ENCODE results near the gene GNB1.
"Not testable (repeated sequence)": the region's sequence is repeated elsewhere in the genome, so short reads cannot be mapped to it uniquely, and the experiment has no call there.

Gene GNB1

DNA sequence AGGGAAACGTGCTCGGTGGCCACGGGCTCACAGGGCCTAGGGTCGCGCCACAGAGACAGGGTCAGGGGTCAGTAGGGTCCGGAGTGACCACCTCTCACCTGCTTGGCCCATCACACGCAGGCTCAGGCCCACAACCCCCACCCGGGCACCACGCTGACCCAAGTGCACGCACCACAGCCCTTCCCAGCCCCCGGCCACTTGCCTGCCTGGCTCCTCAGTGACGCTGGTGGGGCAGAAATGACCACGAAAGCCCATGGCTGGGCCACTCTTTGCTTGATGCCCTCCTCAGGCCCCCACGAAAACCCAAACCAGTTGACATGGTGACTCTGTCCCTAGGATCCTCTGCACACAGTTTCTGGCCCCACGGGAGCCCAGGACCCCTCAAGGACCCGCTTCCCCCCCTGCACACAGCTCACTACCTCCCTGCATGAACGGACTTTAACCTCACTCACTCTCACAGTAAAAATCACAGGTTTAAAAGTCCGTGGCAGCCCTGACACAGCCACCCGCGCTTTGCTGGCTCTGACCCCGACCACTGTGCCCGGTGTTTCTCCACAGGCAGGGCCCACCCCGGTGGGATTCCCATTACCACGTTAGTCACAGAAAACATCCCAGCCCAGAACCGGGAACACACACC is 133.3 kb downstream of the GNB1 start:
- H3K4me1 ChIP-seq (ENCODE audit: control insufficient read depth, insufficient read depth, low read length, poor library complexity, severe bottlenecking), result peaks cover 6% of the 10 kb centered on the region
- no peaks in the 10 kb centered on the region for H3K9me3 ChIP-seq (ENCODE audit: control insufficient read depth, low read length)
- WGBS, 2 experiments (ENCODE audit: insufficient coverage in 2 of 2), result 93 to 96% methylated on average over 22 to 25 of the region's 25 CpGs
- peaks cover 83% of the 10 kb centered on the region for H3K36me3 ChIP-seq (ENCODE audit: control insufficient read depth, insufficient read depth, low read length)
- H3K4me3 ChIP-seq (ENCODE audit: extremely low read depth, insufficient read depth, low read length, poor library complexity, severe bottlenecking), result no peak overlapping the region
- H3K27ac ChIP-seq (ENCODE audit: low read depth, low read length, severe bottlenecking), result no peak overlapping the region

DNA sequence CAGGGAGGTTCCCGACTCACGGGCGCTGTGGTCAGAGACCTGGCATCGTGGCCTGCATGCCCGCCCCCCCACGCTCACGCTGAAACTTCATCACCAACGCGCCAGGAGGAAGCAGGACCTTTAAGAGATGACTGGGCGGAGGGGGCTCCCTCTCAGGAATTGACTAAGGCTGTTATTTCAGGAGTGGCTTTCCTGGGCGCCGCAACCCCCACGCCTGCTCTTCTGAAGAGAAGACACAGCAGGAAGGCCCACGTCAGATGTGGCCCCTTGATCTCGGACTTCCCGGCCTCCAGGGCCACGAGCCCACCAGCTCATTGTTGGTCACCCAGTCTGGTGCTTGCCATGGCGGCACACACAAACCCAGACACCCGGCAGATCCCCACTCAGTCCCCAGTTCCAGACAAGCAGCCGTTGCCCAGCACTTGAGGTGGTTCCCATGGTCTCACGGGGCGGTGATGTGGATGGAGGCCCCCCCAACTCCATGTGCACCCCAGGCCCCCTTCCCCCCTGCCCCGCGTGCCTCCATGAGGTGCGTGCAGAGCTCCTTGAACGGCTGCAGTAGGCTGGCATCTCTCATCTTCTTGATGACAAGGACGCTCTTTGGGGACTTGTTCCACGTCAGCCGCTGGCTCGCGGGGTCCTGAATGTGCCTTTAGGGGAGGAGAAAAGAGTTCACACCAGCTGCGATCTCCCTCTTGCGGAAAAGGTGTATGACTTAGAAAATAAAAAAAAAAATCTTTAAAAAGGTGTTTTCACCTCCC is 134.0 kb downstream of the GNB1 start:
- Histone ChIP-seq H3K4me1 (ENCODE audit: control insufficient read depth, insufficient read depth, low read length, poor library complexity, severe bottlenecking) (peaks cover 6% of the 10 kb centered on the region), H3K36me3 (ENCODE audit: control insufficient read depth, insufficient read depth, low read length) (peaks cover 81% of the 10 kb centered on the region), H3K9me3 (ENCODE audit: control insufficient read depth, low read length) (no peaks in the 10 kb centered on the region), H3K27ac (ENCODE audit: low read depth, low read length, severe bottlenecking) (no peak overlapping the region), H3K4me3 (ENCODE audit: extremely low read depth, insufficient read depth, low read length, poor library complexity, severe bottlenecking) (no peak overlapping the region)
- 93 to 96% methylated on average over 27 to 28 of the region's 33 CpGs for WGBS, 2 experiments (ENCODE audit: insufficient coverage in 2 of 2)

DNA sequence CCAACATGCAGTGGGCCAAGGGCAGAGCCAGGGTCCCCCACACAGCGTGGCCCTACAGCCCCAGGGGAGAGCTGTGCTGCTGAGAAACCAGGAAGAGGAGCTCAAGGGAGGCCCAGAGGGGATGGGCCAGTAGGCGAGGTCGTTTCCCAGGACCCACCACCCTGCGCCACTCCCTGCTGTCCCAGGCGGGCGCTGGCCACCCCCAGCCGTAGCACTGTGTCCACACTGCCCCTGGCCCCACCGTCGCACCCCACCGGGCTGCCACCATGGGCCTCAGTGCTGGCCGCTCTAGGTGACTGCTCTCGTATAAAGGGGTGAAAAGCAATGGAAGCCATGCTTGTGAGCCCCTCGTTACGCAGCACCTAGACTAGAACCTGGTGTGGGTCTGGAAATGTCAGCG is 135.0 kb downstream of the GNB1 start:
- H3K36me3 ChIP-seq (ENCODE audit: control insufficient read depth, insufficient read depth, low read length), result peaks cover 72% of the 10 kb centered on the region

DNA sequence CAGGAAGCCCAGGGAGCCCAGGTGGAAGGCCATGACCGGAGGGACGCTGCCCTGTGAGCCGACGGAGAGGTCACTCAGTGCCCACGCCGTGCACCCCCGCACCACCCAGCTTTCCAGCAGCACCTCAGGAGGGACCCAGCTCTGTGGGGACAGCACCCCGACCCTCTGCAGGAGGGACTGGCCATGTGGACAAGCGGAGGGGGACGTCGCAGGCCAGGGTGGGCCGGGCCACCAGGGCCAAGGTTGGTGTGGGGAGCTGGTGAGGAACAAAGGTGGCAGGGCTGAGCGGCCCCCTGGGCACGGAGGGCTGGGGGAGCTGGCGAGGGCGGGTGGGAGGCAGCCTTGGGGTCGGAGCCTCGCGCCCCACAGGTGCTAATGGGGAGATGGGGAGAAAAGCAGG is 135.5 kb downstream of the GNB1 start:
- Histone ChIP-seq H3K4me3 (ENCODE audit: extremely low read depth, insufficient read depth, low read length, poor library complexity, severe bottlenecking) (no peak overlapping the region), H3K36me3 (ENCODE audit: control insufficient read depth, insufficient read depth, low read length) (peaks cover 67% of the 10 kb centered on the region), H3K4me1 (ENCODE audit: control insufficient read depth, insufficient read depth, low read length, poor library complexity, severe bottlenecking) (peaks cover 3% of the 10 kb centered on the region), H3K27ac (ENCODE audit: low read depth, low read length, severe bottlenecking) (no peak overlapping the region), H3K9me3 (ENCODE audit: control insufficient read depth, low read length) (no peaks in the 10 kb centered on the region)
- 91 to 96% methylated on average over 16 to 18 of the region's 19 CpGs for WGBS, 2 experiments (ENCODE audit: insufficient coverage in 2 of 2)

More for the DNA sequence above, 135.0 kb downstream of the GNB1 start:
- H3K4me3 ChIP-seq (ENCODE audit: extremely low read depth, insufficient read depth, low read length, poor library complexity, severe bottlenecking), result no peak overlapping the region
- WGBS, 2 experiments (ENCODE audit: insufficient coverage in 2 of 2), result 95 to 97% methylated on average over 13 to 14 of the region's 15 CpGs
- H3K4me1 ChIP-seq (ENCODE audit: control insufficient read depth, insufficient read depth, low read length, poor library complexity, severe bottlenecking), result peaks cover 6% of the 10 kb centered on the region
- no peak overlapping the region for H3K27ac ChIP-seq (ENCODE audit: low read depth, low read length, severe bottlenecking)
- H3K9me3 ChIP-seq (ENCODE audit: control insufficient read depth, low read length), result no peaks in the 10 kb centered on the region

- WGBS, 2 experiments (ENCODE audit: insufficient coverage in 2 of 2), result 95 to 96% methylated on average over 38 to 40 of the region's 49 CpGs
- no peak overlapping the region for H3K27ac ChIP-seq (ENCODE audit: low read depth, low read length, severe bottlenecking)
- no peaks in the 10 kb centered on the region for H3K4me1 ChIP-seq (ENCODE audit: control insufficient read depth, insufficient read depth, low read length, poor library complexity, severe bottlenecking)
- no peaks in the 10 kb centered on the region for H3K9me3 ChIP-seq (ENCODE audit: control insufficient read depth, low read length)
- no peak overlapping the region for H3K4me3 ChIP-seq (ENCODE audit: extremely low read depth, insufficient read depth, low read length, poor library complexity, severe bottlenecking)
- H3K36me3 ChIP-seq (ENCODE audit: control insufficient read depth, insufficient read depth, low read length), result peaks cover 55% of the 10 kb centered on the region
These were observed 136.7 kb downstream of the GNB1 start for GRCh38 chr1:1754051-1754815.

GRCh38 chr1:1753607-1754005 is 137.3 kb downstream of the GNB1 start:
- Histone ChIP-seq H3K4me1 (ENCODE audit: control insufficient read depth, insufficient read depth, low read length, poor library complexity, severe bottlenecking) (no peaks in the 10 kb centered on the region), H3K27ac (ENCODE audit: low read depth, low read length, severe bottlenecking) (no peak overlapping the region), H3K36me3 (ENCODE audit: control insufficient read depth, insufficient read depth, low read length) (peaks cover 49% of the 10 kb centered on the region), H3K4me3 (ENCODE audit: extremely low read depth, insufficient read depth, low read length, poor library complexity, severe bottlenecking) (no peak overlapping the region), H3K9me3 (ENCODE audit: control insufficient read depth, low read length) (no peaks in the 10 kb centered on the region)
- 92 to 95% methylated on average over 16 of the region's 16 CpGs for WGBS, 2 experiments (ENCODE audit: insufficient coverage in 2 of 2)

DNA sequence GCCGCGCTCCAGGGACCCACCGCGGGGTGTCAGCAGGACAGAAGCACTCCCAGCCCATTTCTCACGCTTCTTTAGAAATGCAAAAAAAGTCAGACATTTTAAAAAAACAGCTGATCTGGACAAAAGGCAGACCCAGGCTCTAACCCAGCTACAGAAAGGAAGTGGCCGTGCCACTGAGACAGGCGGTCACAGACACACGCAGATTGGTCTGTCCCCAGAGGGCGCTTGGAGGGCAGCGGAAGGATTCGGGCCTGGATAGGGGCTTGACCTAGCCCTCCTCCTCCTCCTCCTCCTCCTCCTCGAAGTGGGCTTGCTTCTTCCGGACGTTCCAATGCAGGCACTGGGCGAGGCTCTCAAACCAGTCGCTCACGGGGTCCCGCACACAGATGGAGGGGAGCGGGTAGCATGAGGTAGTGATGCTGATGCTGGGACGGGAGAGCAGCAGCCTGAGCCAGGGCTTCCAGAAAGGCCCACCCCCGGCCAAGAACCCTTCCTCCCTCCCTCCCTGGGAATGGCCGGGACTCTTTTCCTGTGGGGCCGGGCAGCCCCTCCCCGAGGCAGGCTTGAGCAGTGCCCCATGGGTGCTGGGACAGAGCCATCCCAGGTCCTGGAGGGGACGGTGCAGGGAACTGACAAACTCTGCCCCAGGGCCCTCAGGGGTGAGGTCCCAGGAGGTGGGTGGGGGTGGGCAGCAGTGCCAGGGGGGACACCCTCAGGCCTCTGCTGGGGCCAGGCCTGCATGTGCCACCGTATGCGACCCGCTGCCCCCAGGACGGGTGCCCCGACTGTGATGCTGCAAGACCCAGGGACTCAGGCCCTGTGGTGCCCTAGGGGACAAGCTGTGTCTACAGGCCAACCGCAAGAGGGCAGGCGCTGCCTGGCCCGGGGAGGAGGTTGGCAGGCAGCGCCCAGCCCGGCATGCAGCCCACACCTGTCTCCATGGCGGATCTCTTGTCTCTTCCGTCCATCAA is 138.0 kb downstream of the GNB1 start:
- no peaks in the 10 kb centered on the region for H3K9me3 ChIP-seq (ENCODE audit: control insufficient read depth, low read length)
- no peak overlapping the region for H3K27ac ChIP-seq (ENCODE audit: low read depth, low read length, severe bottlenecking)
- no peak overlapping the region for H3K4me3 ChIP-seq (ENCODE audit: extremely low read depth, insufficient read depth, low read length, poor library complexity, severe bottlenecking)
- 92 to 93% methylated on average over 23 to 25 of the region's 37 CpGs for WGBS, 2 experiments (ENCODE audit: insufficient coverage in 2 of 2)
- no peaks in the 10 kb centered on the region for H3K4me1 ChIP-seq (ENCODE audit: control insufficient read depth, insufficient read depth, low read length, poor library complexity, severe bottlenecking)
- H3K36me3 ChIP-seq (ENCODE audit: control insufficient read depth, insufficient read depth, low read length), result peaks cover 43% of the 10 kb centered on the region

GRCh38 chr1:1752190-1752589 is 138.7 kb downstream of the GNB1 start:
- H3K4me3 ChIP-seq (ENCODE audit: extremely low read depth, insufficient read depth, low read length, poor library complexity, severe bottlenecking), result no peak overlapping the region
- H3K4me1 ChIP-seq (ENCODE audit: control insufficient read depth, insufficient read depth, low read length, poor library complexity, severe bottlenecking), result no peaks in the 10 kb centered on the region
- 90% methylated on average over 9 to 11 of the region's 11 CpGs for WGBS, 2 experiments (ENCODE audit: insufficient coverage in 2 of 2)
- peak overlapping the region; percentile 23 for H3K27ac ChIP-seq (ENCODE audit: low read depth, low read length, severe bottlenecking)
- no peaks in the 10 kb centered on the region for H3K9me3 ChIP-seq (ENCODE audit: control insufficient read depth, low read length)
- H3K36me3 ChIP-seq (ENCODE audit: control insufficient read depth, insufficient read depth, low read length), result peaks cover 35% of the 10 kb centered on the region

GRCh38 chr1:1749941-1750340 is 140.9 kb downstream of the GNB1 start:
- not testable (repeated sequence) for H3K4me3 ChIP-seq (ENCODE audit: extremely low read depth, insufficient read depth, low read length, poor library complexity, severe bottlenecking)
- WGBS, 2 experiments (ENCODE audit: insufficient coverage in 2 of 2), result 92 to 100% methylated on average over 1 to 3 of the region's 9 CpGs
- peaks cover 14% of the 10 kb centered on the region for H3K36me3 ChIP-seq (ENCODE audit: control insufficient read depth, insufficient read depth, low read length)

More at GRCh38 chr1:1749941-1750340, 140.9 kb downstream of the GNB1 start:
- not testable (repeated sequence) for H3K27ac ChIP-seq (ENCODE audit: low read depth, low read length, severe bottlenecking); H3K9me3 ChIP-seq (ENCODE audit: control insufficient read depth, low read length); H3K4me1 ChIP-seq (ENCODE audit: control insufficient read depth, insufficient read depth, low read length, poor library complexity, severe bottlenecking)
